ENCODE measurements around the gene SLC17A9. TPM values are rescaled to one million over a fixed set of nuclear protein-coding genes. Genes with fewer than 3 reads are reported as not detected.

SLC17A9 gene
- total RNA-seq, 4 donors from 2014 or later, result 0.10 to 2.1 (median 0.66) TPM

- H3K4me1 ChIP-seq, result no peaks in the 10 kb centered on the region
- WGBS, result 100% methylated on average over 1 of the region's 25 CpGs
- H3K27me3 ChIP-seq, result peaks cover 99% of the 10 kb centered on the region
- no peak overlapping the region for H3K27ac ChIP-seq
- no peak for DNase-seq (ENCODE audit: low spot score in 2 of 2)
- no peak overlapping the region for H3K4me3 ChIP-seq
- H3K36me3 ChIP-seq, result no peaks in the 10 kb centered on the region
- TF ChIP-seq POLR2AphosphoS5 (IDR thresholded peaks at IDR 0.05) (no peak), EP300 (IDR thresholded peaks at IDR 0.05) (no peak), POLR2A (IDR thresholded peaks at IDR 0.05) (no peak)
- TF ChIP-seq, protein P1, sequence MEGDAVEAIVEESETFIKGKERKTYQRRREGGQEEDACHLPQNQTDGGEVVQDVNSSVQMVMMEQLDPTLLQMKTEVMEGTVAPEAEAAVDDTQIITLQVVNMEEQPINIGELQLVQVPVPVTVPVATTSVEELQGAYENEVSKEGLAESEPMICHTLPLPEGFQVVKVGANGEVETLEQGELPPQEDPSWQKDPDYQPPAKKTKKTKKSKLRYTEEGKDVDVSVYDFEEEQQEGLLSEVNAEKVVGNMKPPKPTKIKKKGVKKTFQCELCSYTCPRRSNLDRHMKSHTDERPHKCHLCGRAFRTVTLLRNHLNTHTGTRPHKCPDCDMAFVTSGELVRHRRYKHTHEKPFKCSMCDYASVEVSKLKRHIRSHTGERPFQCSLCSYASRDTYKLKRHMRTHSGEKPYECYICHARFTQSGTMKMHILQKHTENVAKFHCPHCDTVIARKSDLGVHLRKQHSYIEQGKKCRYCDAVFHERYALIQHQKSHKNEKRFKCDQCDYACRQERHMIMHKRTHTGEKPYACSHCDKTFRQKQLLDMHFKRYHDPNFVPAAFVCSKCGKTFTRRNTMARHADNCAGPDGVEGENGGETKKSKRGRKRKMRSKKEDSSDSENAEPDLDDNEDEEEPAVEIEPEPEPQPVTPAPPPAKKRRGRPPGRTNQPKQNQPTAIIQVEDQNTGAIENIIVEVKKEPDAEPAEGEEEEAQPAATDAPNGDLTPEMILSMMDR (IDR thresholded peaks at IDR 0.05), result no peak
- H3K9me3 ChIP-seq, result no peaks in the 10 kb centered on the region
Measured at GRCh38 chr20:63017826-63018411, 65.4 kb downstream of the SLC17A9 start.

Other genes with a start within 250 kb of the SLC17A9 start
- gene NTSR1, start 243.9 kb upstream of the SLC17A9 start, total RNA-seq, result under 1 TPM in 2 of 4 donors, not detected in 2; 0.16 to 0.55 TPM
- 10 to 100 TPM in 3 of 4 donors, 1 to 10 TPM in 1; 10.0 to 13.3 (median 11.7) TPM for gene MRGBP, start 156.2 kb upstream of the SLC17A9 start, total RNA-seq
- 10 to 100 TPM; 32.1 to 54.1 (median 42.5) TPM for gene OGFR, start 147.9 kb upstream of the SLC17A9 start, total RNA-seq
- gene COL9A3, start 135.7 kb upstream of the SLC17A9 start, total RNA-seq, result 10 to 100 TPM in 1 of 4 donors, 1 to 10 TPM in 3; 6.1 to 11.3 (median 8.1) TPM
- gene TCFL5, start 90.9 kb upstream of the SLC17A9 start, total RNA-seq, result 10 to 100 TPM in 2 of 4 donors, 1 to 10 TPM in 2; 9.0 to 20.3 (median 12.7) TPM
- gene DIDO1, start 26.2 kb upstream of the SLC17A9 start, total RNA-seq, result 100 to 1,000 TPM in 1 of 4 donors, 10 to 100 TPM in 3; 64.6 to 143 (median 79.2) TPM
- 10 to 100 TPM; 30.4 to 57.0 (median 45.1) TPM for gene GID8, start 14.6 kb upstream of the SLC17A9 start, total RNA-seq
- not detected for gene BHLHE23, start 54.3 kb downstream of the SLC17A9 start, total RNA-seq